ENCODE results near the gene GGT5.

Gene GGT5

GRCh38 chr22:24170632-24171031 is 74.2 kb downstream of the GGT5 start:
- no peak for TF ChIP-seq CTCF (IDR thresholded peaks at IDR 0.05; ENCODE audit: low read depth, low read length, missing control alignments)
- no peak overlapping the region for H3K4me3 ChIP-seq (replicated peaks; ENCODE audit: low read depth, low read length)
- DNase-seq (ENCODE audit: extremely low read depth, low read depth) = no peak

GRCh38 chr22:24170188-24170587 is 74.7 kb downstream of the GGT5 start:
- H3K4me3 ChIP-seq (replicated peaks; ENCODE audit: low read depth, low read length) = no peak overlapping the region
- no peak for DNase-seq (ENCODE audit: extremely low read depth, low read depth)
- no peak for TF ChIP-seq CTCF (IDR thresholded peaks at IDR 0.05; ENCODE audit: low read depth, low read length, missing control alignments)

Measured in HFF-Myc (cell line).